ENCODE measurements around the gene TMEM165.

TMEM165 gene

GRCh38 chr4:55367084-55367722 is 28.6 kb upstream of the TMEM165 start:
- DNase-seq (ENCODE audit: low read depth, low spot score): peak; percentile 7

GRCh38 chr4:55369968-55370367 is 25.8 kb upstream of the TMEM165 start:
- no peak for DNase-seq (ENCODE audit: low read depth, low spot score)

- no peak for DNase-seq (ENCODE audit: low read depth, low spot score)
These were observed 23.5 kb upstream of the TMEM165 start for GRCh38 chr4:55372259-55372658.

- no peak for DNase-seq (ENCODE audit: low read depth, low spot score)
These were observed 22.3 kb upstream of the TMEM165 start for GRCh38 chr4:55373461-55373860.

GRCh38 chr4:55376698-55377097 is 19.1 kb upstream of the TMEM165 start:
- DNase-seq (ENCODE audit: low read depth, low spot score): no peak

GRCh38 chr4:55378617-55379467 is 16.9 kb upstream of the TMEM165 start:
- DNase-seq (ENCODE audit: low read depth, low spot score): peak; percentile 35

GRCh38 chr4:55380576-55380975 is 15.2 kb upstream of the TMEM165 start:
- no peak for DNase-seq (ENCODE audit: low read depth, low spot score)

GRCh38 chr4:55381502-55381901 is 14.3 kb upstream of the TMEM165 start:
- DNase-seq (ENCODE audit: low read depth, low spot score): no peak

- DNase-seq (ENCODE audit: low read depth, low spot score): no peak
These were observed 13.2 kb upstream of the TMEM165 start for GRCh38 chr4:55382488-55383003.

GRCh38 chr4:55385201-55385649 is 10.5 kb upstream of the TMEM165 start:
- DNase-seq (ENCODE audit: low read depth, low spot score): peak; percentile 76

GRCh38 chr4:55386073-55386472 is 9.7 kb upstream of the TMEM165 start:
- DNase-seq (ENCODE audit: low read depth, low spot score): peak; percentile 65

- DNase-seq (ENCODE audit: low read depth, low spot score): no peak
These were observed 8.9 kb upstream of the TMEM165 start for GRCh38 chr4:55386840-55387239.

- DNase-seq (ENCODE audit: low read depth, low spot score): no peak
These were observed 2.1 kb upstream of the TMEM165 start for GRCh38 chr4:55393461-55394320.

GRCh38 chr4:55395218-55395528 is 584 bp upstream of the TMEM165 start:
- DNase-seq (ENCODE audit: low read depth, low spot score): no peak

GRCh38 chr4:55396308-55397125 is 760 bp downstream of the TMEM165 start:
- peak; percentile 77 for DNase-seq (ENCODE audit: low read depth, low spot score)

- no peak for DNase-seq (ENCODE audit: low read depth, low spot score)
These were observed 1.3 kb downstream of the TMEM165 start for GRCh38 chr4:55397126-55397436.

GRCh38 chr4:55397520-55398321 is 2.0 kb downstream of the TMEM165 start:
- DNase-seq (ENCODE audit: low read depth, low spot score): peak; percentile 17

- peak; percentile 24 for DNase-seq (ENCODE audit: low read depth, low spot score)
These were observed 2.7 kb downstream of the TMEM165 start for GRCh38 chr4:55398461-55398860.

GRCh38 chr4:55398966-55399365 is 3.2 kb downstream of the TMEM165 start:
- DNase-seq (ENCODE audit: low read depth, low spot score): no peak

- no peak for DNase-seq (ENCODE audit: low read depth, low spot score)
These were observed 3.8 kb downstream of the TMEM165 start for GRCh38 chr4:55399581-55399980.

Data from astrocyte of the hippocampus (primary cell).